PC-9 (cell line): ENCODE measurements around the gene REEP5. TPM values are rescaled to one million over a fixed set of nuclear protein-coding genes. Genes with fewer than 3 reads are reported as not detected.
A peak's percentile ranks its signal among the peaks of the same experiment; 100 is the strongest.

Experiments
- BruUV-seq: library from RNA; stranded (reverse); fragments of 400-500 nt; replicated peaks from 2 replicates; lab custom pipeline; 2021; lab: Mats Ljungman, UMichigan
- CTCF ChIA-PET: fragments of 300-600 bp; sonication (Branson Sonifier 250); formaldehyde crosslinking; loops from one replicate; lab custom pipeline; 2022; ENCODE audit warnings: antibody characterized with exemption; lab: Charles Lee
- POLR2A ChIA-PET: fragments of 300-600 bp; sonication (Branson Sonifier 250); formaldehyde crosslinking; loops from one replicate; lab custom pipeline; 2022; ENCODE audit warnings: antibody characterized with exemption; ENCODE audit not compliant: unreplicated experiment; lab: Charles Lee
- DNase-seq, 2 experiments: peaks; one replicate each; pipeline versions ENCODE4 v3.0.0 to v3.0.0-alpha.2; 2015 to 2022; ENCODE audit warnings: mixed read lengths in 1 of 2
- H2AFZ ChIP-seq: fragments of 200-600 bp; sonication (generic); 2 replicates; pipeline ENCODE4 v1.8.1; 2017; ENCODE audit warnings: antibody characterized with exemption
- H3F3A ChIP-seq: fragments of 200-600 bp; sonication (generic); 2 replicates; pipeline ENCODE4 v1.8.1; 2017; ENCODE audit warnings: antibody characterized with exemption, mild to moderate bottlenecking, low read depth; ENCODE audit not compliant: insufficient read depth
- H3K27ac ChIP-seq: fragments of 200-600 bp; sonication (generic); 2 replicates; pipeline ENCODE4 v1.6.1; 2016; ENCODE audit warnings: mixed run types
- H3K27me3 ChIP-seq: fragments of 200-600 bp; sonication (generic); 2 replicates; pipeline ENCODE4 v1.6.1; 2016; ENCODE audit warnings: low read depth, mixed run types; ENCODE audit not compliant: insufficient read depth
- H3K36me3 ChIP-seq: fragments of 200-600 bp; sonication (generic); 2 replicates; pipeline ENCODE4 v1.6.1; 2016; ENCODE audit warnings: low read depth, mixed run types
- H3K4me1 ChIP-seq: fragments of 200-600 bp; sonication (generic); replicated peaks from 2 replicates; pipeline ENCODE4 v1.6.1; 2016; ENCODE audit warnings: mixed run types; ENCODE audit not compliant: insufficient read depth
- H3K4me2 ChIP-seq: fragments of 200-600 bp; sonication (generic); 2 replicates; pipeline ENCODE4 v1.6.1; 2017; ENCODE audit warnings: mixed run types
- H3K4me3 ChIP-seq: fragments of 200-600 bp; sonication (generic); 2 replicates; pipeline ENCODE4 v1.6.1; 2016; ENCODE audit warnings: mixed run types
- H3K79me2 ChIP-seq: fragments of 200-600 bp; sonication (generic); 2 replicates; pipeline ENCODE4 v1.6.1; 2017; ENCODE audit warnings: low read depth, mixed run types
- H3K9me2 ChIP-seq: fragments of 200-600 bp; sonication (generic); 2 replicates; pipeline ENCODE4 v1.8.1; 2017; ENCODE audit warnings: mild to moderate bottlenecking; ENCODE audit not compliant: insufficient read depth
- H3K9me3 ChIP-seq: fragments of 200-600 bp; sonication (generic); 2 replicates; pipeline ENCODE4 v1.8.1; 2016; ENCODE audit warnings: low read depth; ENCODE audit not compliant: insufficient read depth
- H4K20me1 ChIP-seq: fragments of 200-600 bp; sonication (generic); 2 replicates; pipeline ENCODE4 v1.8.1; 2017; ENCODE audit not compliant: insufficient read depth
- EZH2 ChIP-seq: fragments of 200-600 bp; sonication (generic); IDR thresholded peaks from 2 replicates; pipeline ENCODE4 v1.8.0; 2017; ENCODE audit warnings: antibody characterized with exemption, low read depth
- intact Hi-C: fragments of 100-400 bp; cut with micrococcal nuclease; formaldehyde crosslinking; loops from one replicate; pipeline ENCODE4 v1.10.0; 2022; ENCODE audit not compliant: unreplicated experiment
- total RNA-seq: library from RNA; stranded (reverse); gene quantifications from 2 replicates; pipeline ENCODE4 v1.2.3, GENCODE V29; 2021
- TF ChIP-seq, protein P1 (sequence below): fragments of 200-600 bp; sonication (generic); conservative IDR thresholded peaks from 2 replicates; pipeline ENCODE4 v1.6.1; 2017; ENCODE audit warnings: mixed run types, antibody characterized with exemption, mild to moderate bottlenecking, moderate library complexity

REEP5 gene
- total RNA-seq, 1 experiment from 2014 or later = 45.2 TPM

- Histone ChIP-seq H3K4me1 (peaks cover 43% of the 10 kb centered on the region), H4K20me1 (no peaks in the 10 kb centered on the region), H3K79me2 (no peaks in the 10 kb centered on the region), H3K36me3 (no peaks in the 10 kb centered on the region), H3K27ac (no peak overlapping the region), H3K27me3 (no peaks in the 10 kb centered on the region), H3K9me3 (no peaks in the 10 kb centered on the region), H3K4me2 (no peak overlapping the region), H2AFZ (no peak overlapping the region), H3K9me2 (no peaks in the 10 kb centered on the region), H3K4me3 (no peak overlapping the region), H3F3A (peaks cover 24% of the 10 kb centered on the region)
- no peak for DNase-seq
- ChIA-PET POLR2A (no interaction called here), CTCF (no interaction called here)
- no TSS peak for BruUV-seq
- intact Hi-C loops = loop anchor here (5.0 kb wide), 1 partner anchor 79 kb away; no protein-coding TSS in a partner anchor
- TF ChIP-seq, protein P1, sequence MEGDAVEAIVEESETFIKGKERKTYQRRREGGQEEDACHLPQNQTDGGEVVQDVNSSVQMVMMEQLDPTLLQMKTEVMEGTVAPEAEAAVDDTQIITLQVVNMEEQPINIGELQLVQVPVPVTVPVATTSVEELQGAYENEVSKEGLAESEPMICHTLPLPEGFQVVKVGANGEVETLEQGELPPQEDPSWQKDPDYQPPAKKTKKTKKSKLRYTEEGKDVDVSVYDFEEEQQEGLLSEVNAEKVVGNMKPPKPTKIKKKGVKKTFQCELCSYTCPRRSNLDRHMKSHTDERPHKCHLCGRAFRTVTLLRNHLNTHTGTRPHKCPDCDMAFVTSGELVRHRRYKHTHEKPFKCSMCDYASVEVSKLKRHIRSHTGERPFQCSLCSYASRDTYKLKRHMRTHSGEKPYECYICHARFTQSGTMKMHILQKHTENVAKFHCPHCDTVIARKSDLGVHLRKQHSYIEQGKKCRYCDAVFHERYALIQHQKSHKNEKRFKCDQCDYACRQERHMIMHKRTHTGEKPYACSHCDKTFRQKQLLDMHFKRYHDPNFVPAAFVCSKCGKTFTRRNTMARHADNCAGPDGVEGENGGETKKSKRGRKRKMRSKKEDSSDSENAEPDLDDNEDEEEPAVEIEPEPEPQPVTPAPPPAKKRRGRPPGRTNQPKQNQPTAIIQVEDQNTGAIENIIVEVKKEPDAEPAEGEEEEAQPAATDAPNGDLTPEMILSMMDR = no peak
- no peak for TF ChIP-seq EZH2
Observed at GRCh38 chr5:112956606-112957005, 34.6 kb upstream of the REEP5 start.

DNA sequence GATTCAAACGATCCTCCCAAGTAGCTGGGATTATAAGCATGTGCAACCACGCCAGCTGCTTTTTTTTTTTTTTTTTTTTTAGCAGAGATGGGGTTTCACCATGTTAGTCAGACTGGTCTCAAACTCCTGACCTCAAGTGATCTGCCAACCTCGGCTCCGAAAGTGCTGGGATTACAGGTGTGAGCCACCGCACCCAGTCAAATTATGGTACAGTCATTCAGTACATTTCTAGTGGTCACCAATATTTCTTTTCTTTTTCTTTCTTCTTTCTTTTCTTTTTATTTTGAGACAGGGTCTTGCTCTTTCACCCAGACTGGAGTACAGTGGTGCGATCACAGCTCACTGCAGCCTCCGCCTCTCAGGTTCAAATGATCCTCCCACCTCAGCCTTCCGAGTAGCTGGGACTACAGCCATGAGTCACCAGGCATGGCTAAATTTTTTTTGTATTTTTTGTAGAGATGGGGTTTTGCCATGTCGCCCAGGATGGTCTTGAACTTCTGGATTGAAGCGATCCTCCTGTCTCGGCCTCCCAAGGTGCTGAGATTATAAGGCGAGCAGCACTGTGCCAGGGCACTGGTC lies 29.2 kb upstream of the REEP5 start:
- CTCF ChIA-PET = no interaction called here
- no peaks in the 10 kb centered on the region; the same call in 1 of the 2 replicates for H3F3A ChIP-seq
- H3K36me3 ChIP-seq = no peaks in the 10 kb centered on the region
- no peaks in the 10 kb centered on the region for H3K27me3 ChIP-seq
- H4K20me1 ChIP-seq = no peaks in the 10 kb centered on the region
- POLR2A ChIA-PET = no interaction called here
- no peaks in the 10 kb centered on the region for H3K9me2 ChIP-seq
- no peak overlapping the region for H3K4me2 ChIP-seq
- no peak overlapping the region for H3K4me3 ChIP-seq
- no peak overlapping the region for H3K27ac ChIP-seq
- no peaks in the 10 kb centered on the region for H3K9me3 ChIP-seq
- intact Hi-C loops = no loop called here
- no peak for TF ChIP-seq EZH2
- TF ChIP-seq, protein P1 = no peak
- BruUV-seq = no TSS peak
- no peak for DNase-seq
- H3K79me2 ChIP-seq = no peaks in the 10 kb centered on the region
- H2AFZ ChIP-seq = no peak overlapping the region
- H3K4me1 ChIP-seq = no peaks in the 10 kb centered on the region

- H3K4me3 ChIP-seq = no peak overlapping the region
- ChIA-PET POLR2A (no interaction called here), CTCF (interaction anchor here (0.6 kb wide), 1 partner anchor 1077 kb away, joined by 4 read pairs; no protein-coding TSS in a partner anchor)
- no peaks in the 10 kb centered on the region for H4K20me1 ChIP-seq
- peak in 1 of 2 experiments; percentile 50 for DNase-seq
- H3K79me2 ChIP-seq = no peaks in the 10 kb centered on the region
- no peaks in the 10 kb centered on the region for H3K4me1 ChIP-seq
- H3K4me2 ChIP-seq = no peak overlapping the region
- H3K9me2 ChIP-seq = no peaks in the 10 kb centered on the region
- no peaks in the 10 kb centered on the region for H3K27me3 ChIP-seq
- intact Hi-C loops = no loop called here
- no peak overlapping the region for H2AFZ ChIP-seq
- H3K9me3 ChIP-seq = no peaks in the 10 kb centered on the region
- H3K27ac ChIP-seq = no peak overlapping the region
- BruUV-seq = no TSS peak
- TF ChIP-seq, protein P1 = no peak
- TF ChIP-seq EZH2 = no peak
- no peaks in the 10 kb centered on the region; the same call in 1 of the 2 replicates for H3F3A ChIP-seq
- H3K36me3 ChIP-seq = no peaks in the 10 kb centered on the region
Observed at GRCh38 chr5:112948458-112948857, 26.4 kb upstream of the REEP5 start.
